ENCODE measurements around the gene TBC1D1.

- no peak for TF ChIP-seq CTCF (conservative IDR thresholded peaks at IDR 0.05 in 1 of 2, IDR thresholded peaks at IDR 0.05 in 1 of 2; ENCODE audit: low read depth in 1 of 2, low read length in 2 of 2)
- TF ChIP-seq EZH2 (IDR thresholded peaks at IDR 0.05; ENCODE audit: low read length, missing control alignments) = no peak
Measured at GRCh38 chr4:38125816-38126215, 234.9 kb downstream of the TBC1D1 start.
